ENCODE data around the gene VIT.

The VIT gene

GRCh38 chr2:36857713-36858112 is 161.2 kb downstream of the VIT start:
- Histone ChIP-seq H3K4me1 (ENCODE audit: low read length) (no peaks in the 10 kb centered on the region), H3K27ac (ENCODE audit: low read length) (no peak overlapping the region), H3K4me2 (ENCODE audit: low read depth, low read length) (no peak overlapping the region), H3K9me2 (replicated peaks; ENCODE audit: insufficient read depth, low read length) (no peaks in the 10 kb centered on the region), H3K79me2 (ENCODE audit: low read length) (no peaks in the 10 kb centered on the region), H2AFZ (ENCODE audit: low read length) (no peak overlapping the region), H3F3A (ENCODE audit: insufficient read depth, low read length) (no peaks in the 10 kb centered on the region), H4K20me1 (ENCODE audit: insufficient read depth, low read length) (no peaks in the 10 kb centered on the region), H3K9ac (ENCODE audit: low read length) (no peak overlapping the region), H3K27me3 (replicated peaks; ENCODE audit: insufficient read depth, low read length) (no peaks in the 10 kb centered on the region), H3K9me3 (replicated peaks; ENCODE audit: insufficient read depth, low read length) (no peaks in the 10 kb centered on the region), H3K36me3 (replicated peaks; ENCODE audit: insufficient read depth, low read length) (no peaks in the 10 kb centered on the region), H3K4me3 (ENCODE audit: low read length) (no peak overlapping the region)
- DNase-seq, result no peak
- no peak for TF ChIP-seq EZH2phosphoT487 (IDR thresholded peaks at IDR 0.05; ENCODE audit: low read length)

- Histone ChIP-seq H3K27ac (ENCODE audit: low read length) (no peak overlapping the region), H3K4me3 (ENCODE audit: low read length) (no peak overlapping the region)
Observed at GRCh38 chr2:36858551-36859365, 162.3 kb downstream of the VIT start.

GRCh38 chr2:36859366-36859792 is 162.9 kb downstream of the VIT start:
- no peaks in the 10 kb centered on the region for H4K20me1 ChIP-seq (ENCODE audit: insufficient read depth, low read length)
- no peak overlapping the region for H3K4me2 ChIP-seq (ENCODE audit: low read depth, low read length)
- no peak for TF ChIP-seq EZH2 (optimal IDR thresholded peaks at IDR 0.05; ENCODE audit: low read depth, low read length)
- no peak for TF ChIP-seq CTCF (IDR thresholded peaks at IDR 0.05; ENCODE audit: low read length)
- no peak for TF ChIP-seq EZH2phosphoT487 (IDR thresholded peaks at IDR 0.05; ENCODE audit: low read length)
- H3K9ac ChIP-seq (ENCODE audit: low read length), result no peak overlapping the region
- H3K27me3 ChIP-seq (replicated peaks; ENCODE audit: insufficient read depth, low read length), result no peaks in the 10 kb centered on the region
- H3K9me3 ChIP-seq (replicated peaks; ENCODE audit: insufficient read depth, low read length), result no peaks in the 10 kb centered on the region
- H3K79me2 ChIP-seq (ENCODE audit: low read length), result no peaks in the 10 kb centered on the region
- no peaks in the 10 kb centered on the region for H3F3A ChIP-seq (ENCODE audit: insufficient read depth, low read length)
- no peaks in the 10 kb centered on the region for H3K9me2 ChIP-seq (replicated peaks; ENCODE audit: insufficient read depth, low read length)
- no peak overlapping the region for H3K27ac ChIP-seq (ENCODE audit: low read length)
- H3K4me3 ChIP-seq (ENCODE audit: low read length), result no peak overlapping the region
- no peaks in the 10 kb centered on the region for H3K4me1 ChIP-seq (ENCODE audit: low read length)
- no peaks in the 10 kb centered on the region for H3K36me3 ChIP-seq (replicated peaks; ENCODE audit: insufficient read depth, low read length)
- DNase-seq, result no peak
- H2AFZ ChIP-seq (ENCODE audit: low read length), result no peak overlapping the region

More at GRCh38 chr2:36858551-36859365, 162.3 kb downstream of the VIT start:
- H3K9me3 ChIP-seq (replicated peaks; ENCODE audit: insufficient read depth, low read length), result no peaks in the 10 kb centered on the region
- no peaks in the 10 kb centered on the region for H3F3A ChIP-seq (ENCODE audit: insufficient read depth, low read length)
- H3K36me3 ChIP-seq (replicated peaks; ENCODE audit: insufficient read depth, low read length), result no peaks in the 10 kb centered on the region
- DNase-seq, result no peak
- no peak overlapping the region for H3K4me2 ChIP-seq (ENCODE audit: low read depth, low read length)
- H3K79me2 ChIP-seq (ENCODE audit: low read length), result no peaks in the 10 kb centered on the region
- no peaks in the 10 kb centered on the region for H3K4me1 ChIP-seq (ENCODE audit: low read length)
- no peak overlapping the region for H3K9ac ChIP-seq (ENCODE audit: low read length)
- H3K27me3 ChIP-seq (replicated peaks; ENCODE audit: insufficient read depth, low read length), result no peaks in the 10 kb centered on the region
- no peaks in the 10 kb centered on the region for H3K9me2 ChIP-seq (replicated peaks; ENCODE audit: insufficient read depth, low read length)
- no peak for TF ChIP-seq EZH2 (optimal IDR thresholded peaks at IDR 0.05; ENCODE audit: low read depth, low read length)
- no peak for TF ChIP-seq EZH2phosphoT487 (IDR thresholded peaks at IDR 0.05; ENCODE audit: low read length)
- no peak for TF ChIP-seq CTCF (IDR thresholded peaks at IDR 0.05; ENCODE audit: low read length)
- no peak overlapping the region for H2AFZ ChIP-seq (ENCODE audit: low read length)
- no peaks in the 10 kb centered on the region for H4K20me1 ChIP-seq (ENCODE audit: insufficient read depth, low read length)

- Histone ChIP-seq H3K9ac (ENCODE audit: low read length) (no peak overlapping the region), H3K4me3 (ENCODE audit: low read length) (no peak overlapping the region), H3K79me2 (ENCODE audit: low read length) (no peaks in the 10 kb centered on the region), H3K9me3 (replicated peaks; ENCODE audit: insufficient read depth, low read length) (no peaks in the 10 kb centered on the region), H3K4me2 (ENCODE audit: low read depth, low read length) (no peak overlapping the region), H4K20me1 (ENCODE audit: insufficient read depth, low read length) (no peaks in the 10 kb centered on the region), H3K27me3 (replicated peaks; ENCODE audit: insufficient read depth, low read length) (no peaks in the 10 kb centered on the region), H3F3A (ENCODE audit: insufficient read depth, low read length) (no peaks in the 10 kb centered on the region), H2AFZ (ENCODE audit: low read length) (no peak overlapping the region), H3K9me2 (replicated peaks; ENCODE audit: insufficient read depth, low read length) (no peaks in the 10 kb centered on the region), H3K4me1 (ENCODE audit: low read length) (no peaks in the 10 kb centered on the region), H3K36me3 (replicated peaks; ENCODE audit: insufficient read depth, low read length) (no peaks in the 10 kb centered on the region), H3K27ac (ENCODE audit: low read length) (no peak overlapping the region)
- DNase-seq, result no peak
- TF ChIP-seq CTCF (IDR thresholded peaks at IDR 0.05; ENCODE audit: low read length), result no peak
- TF ChIP-seq EZH2 (optimal IDR thresholded peaks at IDR 0.05; ENCODE audit: low read depth, low read length), result no peak
Observed at GRCh38 chr2:36861896-36862295, 165.4 kb downstream of the VIT start.
